ENCODE results near the gene AGPAT4.

Gene AGPAT4

DNA sequence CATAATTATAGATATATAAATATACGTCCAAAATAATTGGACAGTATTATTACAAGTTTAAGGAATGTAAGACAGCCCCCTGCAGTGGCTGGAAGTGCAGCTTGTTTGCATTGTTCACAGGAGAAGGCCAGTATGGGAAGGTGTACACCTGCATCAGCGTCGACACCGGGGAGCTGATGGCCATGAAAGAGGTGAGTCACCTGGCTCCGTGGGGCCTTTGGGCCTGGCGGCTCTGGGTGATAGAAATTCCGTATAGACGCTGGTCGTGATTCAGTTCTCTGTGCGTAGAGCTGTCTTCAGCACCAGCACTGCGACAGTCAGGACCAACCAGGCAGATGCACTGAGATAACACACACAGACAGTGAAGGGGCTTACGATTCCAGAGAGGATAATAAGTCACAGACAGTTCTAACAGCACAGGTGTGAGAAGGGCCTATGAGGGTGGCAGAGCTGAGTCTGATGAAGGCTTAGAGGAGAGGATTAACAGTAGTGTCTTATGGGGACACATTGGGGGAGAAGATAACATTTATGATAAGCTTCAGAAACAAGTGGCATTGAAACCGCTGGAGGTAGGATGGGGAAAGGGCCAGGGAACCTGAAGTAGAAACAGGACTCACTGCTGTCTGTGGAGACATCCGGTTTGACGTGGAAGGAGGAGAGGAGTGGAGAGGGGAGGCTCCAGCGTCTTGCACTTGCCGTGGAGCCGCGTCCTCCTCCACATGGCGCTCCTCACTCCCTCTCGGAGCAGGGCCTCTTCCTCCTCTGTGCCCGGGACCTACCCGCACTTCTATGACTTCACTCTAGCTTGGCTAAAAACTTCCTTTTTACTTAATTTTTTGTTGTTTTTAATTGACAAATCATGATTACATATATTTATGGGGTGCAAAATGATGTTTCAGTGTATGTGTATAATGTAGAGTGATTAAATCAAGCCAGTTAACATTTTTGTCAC lies 165.8 kb downstream of the AGPAT4 start:
- DNase-seq: no peak

DNA sequence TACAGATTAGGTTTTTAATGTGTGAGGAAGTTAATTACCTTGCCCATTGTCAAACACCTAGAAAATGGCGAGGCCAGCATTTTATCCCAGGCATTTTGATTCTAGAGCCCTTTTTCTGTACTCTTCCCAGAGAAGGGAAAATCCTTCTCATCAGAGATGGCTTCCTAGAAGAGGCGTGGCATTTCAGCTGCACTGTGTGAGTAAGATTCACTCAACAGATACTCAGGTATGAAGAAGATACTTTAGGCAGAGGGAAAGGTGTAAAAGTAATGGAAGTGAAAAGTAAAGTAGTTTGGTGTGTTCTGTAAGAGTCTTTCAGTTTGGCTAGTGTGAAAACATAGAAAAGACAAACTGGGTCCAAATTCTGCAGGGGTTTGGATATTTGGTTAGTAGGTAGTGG lies 168.5 kb downstream of the AGPAT4 start:
- DNase-seq: no peak

DNA sequence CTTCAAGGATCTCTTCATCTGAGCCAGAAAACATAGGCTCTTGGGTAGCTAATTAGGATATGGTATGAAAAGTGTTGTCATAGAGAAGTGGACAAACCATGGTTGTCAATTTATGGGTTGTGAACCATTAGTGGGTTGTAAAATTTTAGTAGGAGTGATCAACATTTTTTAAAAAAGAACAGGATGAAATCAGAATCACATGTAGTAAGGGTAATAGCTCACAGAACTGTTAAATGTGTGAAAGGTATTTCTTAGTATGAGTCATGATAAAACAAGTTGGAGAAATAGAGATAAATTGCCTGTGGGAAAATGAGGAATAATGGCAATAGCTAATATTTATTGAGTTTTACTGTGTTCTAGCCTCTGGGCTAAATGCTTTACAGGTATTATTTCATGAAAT lies 168.9 kb downstream of the AGPAT4 start:
- DNase-seq: no peak

DNA sequence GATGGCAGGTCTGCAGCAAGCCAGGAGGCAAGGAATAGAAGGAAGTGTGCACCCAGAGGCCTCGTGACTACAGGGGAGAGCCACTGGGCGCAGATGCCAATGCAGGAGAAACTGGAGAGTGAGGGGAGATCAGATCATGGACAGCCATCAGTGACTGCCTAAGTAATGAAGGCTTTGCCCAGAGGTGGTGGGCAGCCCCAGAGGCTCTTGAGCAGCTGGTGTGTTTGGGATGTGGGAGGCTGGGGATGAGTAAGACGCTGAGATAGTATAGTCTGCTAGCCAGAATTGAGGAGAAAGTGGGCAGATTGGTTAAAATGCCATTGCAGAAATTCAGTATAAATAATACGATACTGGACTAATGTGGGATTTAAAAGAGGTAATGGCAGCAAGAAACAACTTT lies 170.4 kb downstream of the AGPAT4 start:
- DNase-seq: no peak

DNA sequence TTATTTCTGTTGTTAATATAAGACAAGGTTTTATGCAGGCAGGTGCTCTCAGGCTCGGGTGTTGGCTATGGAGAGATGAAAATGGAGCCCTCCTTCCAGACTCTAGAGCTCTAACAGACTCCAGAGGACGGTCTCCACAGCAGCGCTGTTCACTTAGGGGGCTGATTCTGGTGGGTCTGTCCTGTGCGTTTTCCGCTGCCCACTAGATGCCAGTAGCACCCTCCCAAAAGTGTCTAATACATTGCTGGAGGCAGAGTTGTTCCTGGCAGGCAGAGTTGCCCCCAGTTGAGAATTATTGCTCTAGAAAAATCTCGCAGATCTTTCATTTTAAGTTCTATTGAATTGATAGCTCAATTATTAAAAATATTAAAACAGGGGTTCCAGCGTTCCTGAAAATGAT lies 172.3 kb downstream of the AGPAT4 start:
- DNase-seq: no peak

DNA sequence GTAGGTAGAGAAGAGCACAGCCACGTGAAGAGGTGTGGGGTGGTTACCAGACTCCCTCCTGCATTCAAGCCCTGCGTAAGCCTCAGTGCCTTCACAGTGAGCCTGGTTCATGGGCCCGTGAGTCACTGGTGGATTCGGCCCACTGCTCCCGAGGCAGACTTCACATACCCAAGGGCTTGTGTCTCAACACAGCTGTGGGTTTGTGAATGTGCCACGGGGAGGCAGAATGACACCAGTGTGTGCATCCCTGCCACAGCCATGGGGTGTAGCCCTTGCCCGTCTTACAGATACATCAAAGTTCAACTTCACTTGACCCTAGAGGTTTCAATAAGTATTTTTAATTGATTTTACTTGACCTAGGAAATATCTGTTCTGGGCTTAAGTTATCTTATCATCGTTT lies 173.8 kb downstream of the AGPAT4 start:
- DNase-seq: no peak

DNA sequence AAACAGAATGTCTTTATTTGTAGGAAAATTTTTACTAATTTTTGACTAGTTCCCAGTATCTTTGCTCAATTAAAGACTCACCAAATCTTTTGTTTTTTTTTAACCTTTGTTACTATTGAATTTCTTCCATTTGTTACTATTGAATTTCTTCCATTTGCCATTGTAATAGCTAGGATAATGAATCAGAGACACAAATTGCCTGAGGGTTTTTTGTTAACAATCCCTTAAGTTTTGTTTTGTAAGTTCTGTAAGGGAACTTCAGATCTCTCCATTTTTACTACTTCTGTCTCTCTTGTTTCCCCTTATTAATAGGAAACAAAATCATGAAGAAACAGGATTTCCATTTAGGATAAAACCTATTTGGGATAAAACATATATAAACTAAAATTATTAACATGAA lies 177.9 kb downstream of the AGPAT4 start:
- no peak for DNase-seq

DNA sequence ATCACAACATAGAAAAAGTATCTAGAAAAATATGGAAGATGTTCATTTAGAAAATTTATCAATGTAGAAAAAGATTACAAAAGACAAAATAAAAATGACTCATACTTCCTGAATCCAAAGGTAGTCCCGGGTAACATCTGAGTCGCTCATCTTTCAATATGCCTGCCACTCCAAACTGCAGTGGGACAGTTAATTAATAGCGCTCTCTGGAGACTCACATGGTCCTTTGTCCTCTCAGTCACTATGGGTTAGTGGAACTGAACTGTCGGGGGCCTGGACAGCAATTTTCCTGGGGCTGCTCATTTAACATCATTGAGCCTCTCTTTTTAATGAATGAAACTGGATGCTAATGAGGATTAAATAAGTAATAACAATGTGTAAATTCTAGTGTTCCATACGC lies 178.9 kb downstream of the AGPAT4 start:
- DNase-seq: no peak

DNA sequence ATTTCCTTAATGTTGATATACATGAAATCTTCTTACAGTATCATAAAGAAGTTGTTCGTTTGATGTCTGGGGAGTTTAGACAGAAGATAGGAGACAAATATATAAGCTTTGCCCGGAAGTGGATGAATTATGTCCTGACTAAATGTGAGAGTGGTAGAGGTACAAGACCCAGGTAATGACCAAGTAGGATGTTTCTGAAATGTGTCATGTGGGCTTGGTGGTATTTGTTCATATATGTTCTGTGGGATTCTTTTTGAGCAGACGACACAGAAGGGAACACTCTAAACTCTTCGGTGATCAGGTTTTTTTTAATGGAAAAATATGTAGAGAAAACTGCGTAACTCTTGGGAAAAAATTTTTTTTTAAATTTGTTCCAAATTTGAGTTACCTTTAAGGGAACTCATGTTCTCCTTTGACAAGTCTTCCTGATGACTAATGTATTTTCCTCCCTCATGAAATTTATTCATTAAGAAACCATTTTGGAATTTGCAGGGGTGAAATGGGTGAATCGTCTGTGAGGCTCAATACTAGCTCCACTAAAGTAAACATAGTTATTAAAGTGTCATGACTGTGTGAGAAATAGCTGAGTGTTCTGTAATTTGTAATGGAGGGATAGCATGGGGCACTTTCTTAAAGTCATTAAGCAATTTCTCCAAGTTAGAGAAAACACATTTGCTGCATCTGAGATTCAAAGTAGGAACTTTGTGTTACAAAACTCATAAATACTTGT lies 181.7 kb downstream of the AGPAT4 start:
- no peak for DNase-seq

DNA sequence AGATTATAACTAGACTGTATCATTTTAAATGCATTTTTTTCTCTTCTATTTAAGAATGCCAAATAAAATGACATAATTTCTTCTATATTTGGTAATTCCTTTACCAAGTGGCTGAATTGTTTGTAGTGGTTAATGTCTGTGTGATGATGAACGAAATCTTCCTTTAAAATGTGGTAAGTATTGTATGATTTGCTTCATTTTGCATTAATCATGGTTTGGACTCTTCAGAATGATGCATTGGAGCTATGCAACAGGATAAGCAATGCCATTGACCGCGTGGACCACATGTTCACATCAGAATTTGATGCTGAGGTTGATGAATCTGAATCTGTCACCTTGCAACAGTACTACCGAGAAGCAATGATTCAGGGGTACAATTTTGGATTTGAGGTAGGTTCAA lies 182.7 kb downstream of the AGPAT4 start:
- DNase-seq: no peak

DNA sequence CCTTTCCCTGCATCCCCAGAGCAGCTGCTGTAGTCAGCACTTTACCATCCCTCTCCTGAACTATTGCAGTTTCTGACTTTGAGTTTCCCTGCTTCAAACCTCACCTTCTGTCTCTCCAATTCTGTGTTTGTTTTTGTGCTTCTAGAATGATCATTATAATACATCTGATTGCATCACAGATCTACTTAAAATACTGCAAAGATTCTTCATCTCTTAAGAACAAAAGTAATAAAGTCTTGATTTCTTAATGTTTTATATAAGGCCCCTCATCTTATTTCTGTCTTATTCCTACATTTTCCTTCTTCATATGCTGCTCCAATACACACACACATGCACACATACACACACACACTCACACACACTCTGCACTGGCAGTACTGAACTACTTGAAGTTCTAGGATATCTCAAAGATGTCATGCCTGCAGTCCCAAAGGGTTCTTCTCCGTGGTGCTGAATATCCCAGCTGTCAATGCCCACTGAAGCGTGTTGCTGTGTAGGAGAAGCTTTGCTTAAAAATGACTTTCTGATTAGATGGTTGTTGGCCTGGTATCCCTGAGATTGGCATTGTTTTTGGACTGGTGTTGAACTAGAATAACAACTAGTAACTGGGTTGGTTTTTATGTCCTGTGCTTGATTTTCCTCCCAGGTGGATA lies 185.1 kb downstream of the AGPAT4 start:
- DNase-seq: no peak

DNA sequence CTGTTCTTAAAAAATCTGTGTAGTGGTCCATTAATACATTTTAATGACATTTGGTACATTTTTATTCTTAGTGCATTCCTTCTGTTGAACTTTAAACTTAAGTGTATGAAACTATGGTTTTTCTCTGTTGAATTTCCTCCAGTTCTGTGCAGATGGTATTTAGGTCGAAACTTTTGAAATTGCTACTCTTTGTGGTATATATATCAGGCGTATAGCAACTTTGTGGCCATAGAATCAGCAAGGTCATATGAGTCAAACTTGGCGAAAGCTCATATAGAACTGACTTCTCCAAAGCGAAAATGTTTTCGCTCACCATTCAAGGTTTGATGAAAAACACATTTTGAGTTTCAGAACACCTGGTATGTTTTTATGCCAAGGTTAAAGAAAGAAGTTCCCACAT lies 188.6 kb downstream of the AGPAT4 start:
- DNase-seq: no peak

DNA sequence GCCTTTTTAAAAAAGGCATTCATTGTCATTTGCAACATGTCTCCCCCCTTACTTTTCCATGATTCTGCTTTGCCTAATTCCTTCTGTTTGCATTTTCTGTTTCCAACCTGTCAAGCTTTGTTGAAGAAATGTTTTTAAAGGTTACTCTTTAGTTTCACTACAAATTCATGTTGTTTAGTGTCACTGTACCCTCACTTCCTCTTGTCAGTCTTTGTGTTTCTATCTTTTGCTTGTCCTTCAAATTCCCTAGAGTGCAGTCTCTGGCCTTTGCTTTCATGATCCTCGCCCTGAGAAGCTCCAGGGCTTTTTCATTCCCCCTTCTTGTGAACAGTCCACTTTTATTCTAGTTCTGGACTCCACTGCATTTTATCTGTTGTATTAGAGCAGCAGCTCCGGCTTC lies 191.6 kb downstream of the AGPAT4 start:
- no peak for DNase-seq

DNA sequence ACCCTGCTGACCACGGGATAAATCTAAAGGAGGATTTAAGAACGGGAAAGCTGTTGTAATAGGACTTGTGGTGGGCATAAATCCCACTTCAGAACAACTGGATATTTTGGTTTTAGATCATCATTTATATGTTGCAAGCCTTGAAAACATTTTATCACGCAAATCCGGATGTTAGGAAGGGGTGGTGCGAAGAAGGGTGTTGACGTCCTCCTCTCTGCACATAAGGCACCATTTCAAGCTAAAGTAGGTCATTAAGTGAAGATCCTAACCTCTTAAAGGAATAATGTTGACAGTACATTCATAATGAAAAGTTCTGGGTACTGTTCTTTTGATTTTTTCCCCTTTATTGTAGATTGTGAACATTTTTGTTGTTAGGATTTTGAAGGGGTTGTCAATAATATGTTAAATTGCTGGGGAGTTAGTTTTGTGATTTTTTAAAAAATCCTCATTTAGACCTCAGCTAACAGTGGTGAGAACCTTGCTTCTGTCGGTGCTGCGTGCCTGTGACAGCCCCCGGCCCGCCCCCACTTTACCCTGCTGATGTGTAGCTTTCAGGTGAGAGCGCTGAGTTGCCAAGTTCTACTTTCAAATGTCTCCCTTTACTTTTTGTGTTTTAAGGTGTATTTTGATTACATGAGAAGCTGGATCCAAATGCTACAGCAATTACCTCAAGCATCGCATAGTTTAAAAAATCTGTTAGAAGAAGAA lies 193.4 kb downstream of the AGPAT4 start:
- no peak for DNase-seq

Measured in activated CD4-positive, alpha-beta T cell treated with anti-CD3 and anti-CD28 coated beads for 48 hours (primary cell).